ENCODE data around the gene PKD1.

The PKD1 gene

DNA sequence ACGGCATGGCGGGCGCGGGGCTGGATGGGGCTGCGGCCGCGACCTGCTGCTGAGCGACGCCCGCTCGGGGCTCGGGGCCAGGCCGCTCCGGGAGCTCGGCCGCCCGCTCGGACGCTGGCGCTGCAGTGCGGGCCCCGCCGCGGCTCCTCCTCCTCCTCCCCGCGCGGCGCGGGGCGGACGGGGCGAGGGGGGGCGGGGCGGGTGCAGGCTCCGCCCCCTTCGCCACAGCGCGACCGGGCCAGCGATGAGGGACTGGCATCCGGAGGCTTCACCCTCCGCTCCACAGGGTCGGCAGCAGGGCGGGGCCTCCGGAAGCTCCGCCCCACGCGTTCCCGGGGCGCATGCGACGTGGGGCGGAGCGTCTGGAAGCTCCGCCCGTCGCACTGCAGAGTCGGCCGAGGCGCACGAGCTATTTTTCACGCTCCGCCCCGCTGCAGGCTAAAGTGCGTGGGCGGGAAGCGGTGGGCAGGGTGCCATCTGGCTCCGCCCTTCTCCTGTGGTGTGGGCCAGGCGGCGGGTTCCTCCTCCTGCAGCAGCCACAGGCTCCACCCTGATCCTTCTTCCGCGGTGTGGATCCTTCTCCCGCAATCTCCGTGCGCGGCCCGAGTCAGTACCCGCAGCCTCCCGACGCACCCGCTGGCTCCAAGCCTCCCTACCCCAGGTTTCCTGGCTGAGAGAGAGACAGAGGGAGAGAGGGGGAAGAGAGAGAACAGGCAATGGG is at the start of gene PKD1:
Gene PKD1 (minus strand): TSS at position 129 of the 721 bp plus-strand sequence. CDS start 209 bp downstream, outside the sequence.
- peak within 1 kb of the TSS; percentile 63 for H3K4me3 ChIP-seq (ENCODE audit: low read depth, low read length)

GRCh38 chr16:2184962-2185361 is 49.3 kb upstream of the PKD1 start:
- TF ChIP-seq, protein P1, sequence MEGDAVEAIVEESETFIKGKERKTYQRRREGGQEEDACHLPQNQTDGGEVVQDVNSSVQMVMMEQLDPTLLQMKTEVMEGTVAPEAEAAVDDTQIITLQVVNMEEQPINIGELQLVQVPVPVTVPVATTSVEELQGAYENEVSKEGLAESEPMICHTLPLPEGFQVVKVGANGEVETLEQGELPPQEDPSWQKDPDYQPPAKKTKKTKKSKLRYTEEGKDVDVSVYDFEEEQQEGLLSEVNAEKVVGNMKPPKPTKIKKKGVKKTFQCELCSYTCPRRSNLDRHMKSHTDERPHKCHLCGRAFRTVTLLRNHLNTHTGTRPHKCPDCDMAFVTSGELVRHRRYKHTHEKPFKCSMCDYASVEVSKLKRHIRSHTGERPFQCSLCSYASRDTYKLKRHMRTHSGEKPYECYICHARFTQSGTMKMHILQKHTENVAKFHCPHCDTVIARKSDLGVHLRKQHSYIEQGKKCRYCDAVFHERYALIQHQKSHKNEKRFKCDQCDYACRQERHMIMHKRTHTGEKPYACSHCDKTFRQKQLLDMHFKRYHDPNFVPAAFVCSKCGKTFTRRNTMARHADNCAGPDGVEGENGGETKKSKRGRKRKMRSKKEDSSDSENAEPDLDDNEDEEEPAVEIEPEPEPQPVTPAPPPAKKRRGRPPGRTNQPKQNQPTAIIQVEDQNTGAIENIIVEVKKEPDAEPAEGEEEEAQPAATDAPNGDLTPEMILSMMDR (IDR thresholded peaks at IDR 0.05; ENCODE audit: low read depth, low read length) = no peak
- no peak overlapping the region for H3K4me3 ChIP-seq (ENCODE audit: low read depth, low read length)

DNA sequence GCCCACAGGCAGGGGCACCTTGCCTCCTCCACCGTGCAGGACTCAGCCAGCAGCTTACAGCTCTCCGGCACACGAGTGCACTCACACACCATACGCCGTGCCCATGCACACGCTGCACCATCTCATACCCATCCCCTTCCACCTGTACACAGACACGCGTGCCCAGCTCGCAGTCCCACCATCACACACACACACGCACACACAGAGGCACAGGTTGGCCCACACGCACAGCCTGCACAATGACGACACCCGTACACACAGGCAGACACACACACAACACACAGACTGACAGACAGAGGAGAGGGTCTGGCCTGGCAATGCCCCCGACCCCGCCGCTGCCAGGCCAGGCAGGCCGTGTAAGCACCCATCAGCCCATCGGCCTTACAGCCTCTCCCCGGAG is 48.6 kb upstream of the PKD1 start:
- TF ChIP-seq, protein P1 (IDR thresholded peaks at IDR 0.05; ENCODE audit: low read depth, low read length) = no peak
- H3K4me3 ChIP-seq (ENCODE audit: low read depth, low read length) = no peak overlapping the region

GRCh38 chr16:2183671-2184070 is 48.0 kb upstream of the PKD1 start:
- H3K4me3 ChIP-seq (ENCODE audit: low read depth, low read length) = no peak overlapping the region
- TF ChIP-seq, protein P1 (IDR thresholded peaks at IDR 0.05; ENCODE audit: low read depth, low read length) = no peak

DNA sequence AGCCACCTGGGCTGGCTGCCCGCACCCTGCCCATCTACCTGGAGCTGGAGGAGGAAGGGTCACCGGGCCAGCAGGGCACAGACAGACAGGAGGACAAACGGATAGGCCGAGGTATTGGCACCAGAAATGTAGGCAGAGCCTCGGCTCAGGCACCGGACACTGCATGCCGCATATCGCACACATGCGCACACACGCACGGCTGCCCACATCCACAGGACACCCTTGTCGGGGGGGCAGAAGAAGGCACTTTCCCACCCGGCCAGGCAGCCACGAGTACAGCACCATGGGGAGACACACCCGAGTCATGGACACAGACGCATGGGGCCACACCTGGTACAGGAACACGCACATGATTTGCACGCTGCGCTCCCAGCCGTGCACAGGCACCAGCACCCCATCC is 46.3 kb upstream of the PKD1 start:
- no peak overlapping the region for H3K4me3 ChIP-seq (ENCODE audit: low read depth, low read length)
- TF ChIP-seq, protein P1 (IDR thresholded peaks at IDR 0.05; ENCODE audit: low read depth, low read length) = no peak

DNA sequence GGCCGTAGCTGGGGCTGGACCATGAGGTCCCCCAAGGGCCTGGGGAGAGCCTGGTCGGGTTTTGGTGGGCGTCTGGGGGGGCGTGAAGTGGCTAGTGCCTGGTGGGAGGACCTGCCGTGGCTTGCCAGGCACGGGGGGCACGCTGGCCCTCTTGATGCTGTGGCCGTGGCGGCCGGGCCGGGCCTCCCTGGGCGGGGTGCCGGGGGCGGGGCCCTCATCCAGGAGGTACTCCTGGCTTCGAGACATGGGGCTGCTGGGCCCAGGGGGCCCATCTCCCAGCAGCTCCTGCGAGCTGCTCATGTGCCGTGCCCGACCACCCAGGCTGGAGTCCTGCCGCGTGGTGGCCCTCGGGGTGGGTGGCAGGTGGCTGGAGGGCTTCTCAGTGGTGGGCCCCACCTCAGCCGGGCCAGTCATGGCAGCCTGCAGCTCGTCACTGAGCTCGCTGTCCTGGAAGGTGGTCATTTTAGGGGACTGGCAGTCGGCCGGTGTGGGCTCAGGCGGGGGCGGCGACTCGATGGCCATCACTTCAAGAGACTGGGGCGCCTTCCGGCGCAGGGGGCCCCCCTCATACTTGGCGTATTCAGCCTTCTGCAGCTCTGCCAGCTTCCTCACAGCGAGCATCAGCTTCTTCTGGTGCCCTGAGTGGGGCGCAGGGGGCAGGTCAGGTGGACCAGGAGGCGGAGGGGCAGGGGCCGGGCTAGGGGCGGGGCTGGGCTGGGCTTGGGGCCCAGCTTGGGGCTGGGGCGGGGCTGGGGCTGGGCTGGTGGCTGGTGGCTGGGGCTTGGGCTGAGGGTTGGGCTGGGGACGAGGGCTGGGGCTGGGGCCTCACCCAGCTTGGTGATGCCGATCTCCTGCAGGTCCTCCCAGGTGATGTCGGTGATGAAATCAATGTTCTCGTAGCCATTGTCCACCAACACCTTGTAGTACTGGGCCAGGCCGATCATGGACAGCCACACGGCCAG is 45.5 kb upstream of the PKD1 start:
- H3K4me3 ChIP-seq (ENCODE audit: low read depth, low read length) = no peak overlapping the region
- TF ChIP-seq, protein P1 (IDR thresholded peaks at IDR 0.05; ENCODE audit: low read depth, low read length) = no peak

DNA sequence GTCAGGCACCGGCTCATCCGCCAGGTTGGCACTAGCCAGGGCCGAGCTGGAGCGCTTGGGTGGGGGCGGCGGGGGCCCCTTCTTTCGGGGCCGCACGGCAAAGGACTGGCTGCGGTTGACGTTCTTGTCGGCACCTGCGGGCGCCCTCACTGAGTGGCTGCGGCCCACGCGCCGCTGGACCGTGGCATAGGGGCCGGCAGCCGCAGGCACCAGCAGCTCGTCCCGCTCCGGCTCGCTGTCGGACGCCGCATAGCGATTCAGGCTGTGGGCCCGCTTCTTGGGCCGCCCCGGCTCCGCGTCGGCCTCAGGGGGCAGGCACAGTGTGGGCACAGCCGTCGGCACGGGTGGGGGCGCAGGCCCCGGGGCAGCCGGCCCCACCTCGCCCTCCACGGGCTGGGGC is 44.8 kb upstream of the PKD1 start:
- TF ChIP-seq, protein P1 (IDR thresholded peaks at IDR 0.05; ENCODE audit: low read depth, low read length) = no peak
- H3K4me3 ChIP-seq (ENCODE audit: low read depth, low read length) = no peak overlapping the region
